OCI-LY3 (cell line): ENCODE measurements around the gene ARHGDIB.

Experiments
- H2AFZ ChIP-seq: fragments of 200-600, 300-600 bp; shearing (Covaris generic); 2 replicates; pipeline ENCODE4 v1.6.0; 2014; ENCODE audit warnings: antibody characterized with exemption, low read depth, low read length
- H3K27ac ChIP-seq: fragments of 200-600, 300-600 bp; sonication (generic); 2 replicates; pipeline ENCODE4 v1.5.1; 2014; ENCODE audit warnings: mild to moderate bottlenecking, low read length, moderate library complexity, mixed read lengths
- H3K27me3 ChIP-seq: fragments of 200-600, 300-600 bp; sonication (generic); 2 replicates; pipeline ENCODE4 v1.6.1; 2014; ENCODE audit warnings: low read depth, low read length, mixed read lengths
- H3K36me3 ChIP-seq: fragments of 200-600, 300-600 bp; sonication (generic); replicated peaks from 2 replicates; pipeline ENCODE3; 2014; ENCODE audit warnings: low read depth, low read length, mixed read lengths
- H3K4me1 ChIP-seq: fragments of 300-600, 200-600 bp; sonication (generic); 2 replicates; pipeline ENCODE4 v1.6.1; 2014; ENCODE audit warnings: low read length, mixed read lengths
- H3K4me2 ChIP-seq: fragments of 200-600, 300-600 bp; sonication (generic); 2 replicates; pipeline ENCODE4 v1.6.1; 2014; ENCODE audit warnings: low read length, mixed read lengths
- H3K4me3 ChIP-seq: fragments of 300-600, 200-600 bp; sonication (generic); 2 replicates; pipeline ENCODE4 v1.5.1; 2014; ENCODE audit warnings: antibody characterized with exemption, mild to moderate bottlenecking, low read length, moderate library complexity
- H3K79me2 ChIP-seq: fragments of 300-600, 200-600 bp; shearing (Covaris generic); 2 replicates; pipeline ENCODE4 v1.6.1; 2014; ENCODE audit warnings: mild to moderate bottlenecking, low read length, mixed read lengths
- H3K9ac ChIP-seq: fragments of 300-600, 200-600 bp; shearing (Covaris generic); 2 replicates; pipeline ENCODE4 v1.6.0; 2014; ENCODE audit warnings: mild to moderate bottlenecking, low read length, moderate library complexity
- H3K9me3 ChIP-seq: fragments of 200-600, 300-600 bp; shearing (Covaris generic); 2 replicates; pipeline ENCODE4 v1.6.1; 2014; ENCODE audit warnings: low read length, mixed read lengths; ENCODE audit not compliant: insufficient read depth
- H4K20me1 ChIP-seq: fragments of 200-600, 300-600 bp; sonication (generic); 2 replicates; pipeline ENCODE4 v1.6.1; 2016; ENCODE audit warnings: low read length, mixed read lengths; ENCODE audit not compliant: insufficient read depth
- EZH2phosphoT487 ChIP-seq: fragments of 200-600 bp; shearing (Covaris generic); IDR thresholded peaks from 2 replicates; pipeline ENCODE4 v1.6.1; 2018; ENCODE audit warnings: antibody characterized with exemption, mixed run types, low read depth
- TF ChIP-seq, protein P1 (sequence below): fragments of 200-600, 300-600 bp; sonication (generic); IDR thresholded peaks from 2 replicates; pipeline ENCODE4 v1.5.1; 2014; ENCODE audit warnings: antibody characterized with exemption, low read length, low read depth

The ARHGDIB gene

DNA sequence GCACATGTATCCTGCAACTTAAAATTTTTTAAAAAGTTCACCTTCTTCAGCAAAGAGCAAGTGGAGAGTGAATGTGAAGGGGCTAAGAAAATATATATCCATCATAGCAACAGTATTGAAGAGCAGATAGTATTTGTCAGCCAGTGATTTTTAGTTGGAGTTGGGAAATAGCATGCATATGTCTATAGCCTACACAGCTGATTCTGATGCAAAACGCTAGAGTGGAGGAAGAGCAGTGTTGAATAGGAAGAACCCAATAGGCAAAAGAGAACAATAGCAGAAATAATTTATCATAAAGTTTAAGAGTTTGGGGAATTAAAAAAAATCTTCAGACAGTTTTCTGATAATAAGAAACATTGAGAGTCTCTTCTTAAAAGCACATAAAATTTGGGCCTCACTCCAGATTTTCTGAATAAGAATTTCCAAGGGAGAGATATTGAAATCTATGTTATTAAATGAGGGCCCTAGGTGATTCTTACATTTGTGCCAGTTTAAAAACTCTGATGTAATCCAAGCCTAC, 23.4 kb upstream of the ARHGDIB start:
- Histone ChIP-seq H4K20me1 (no peaks in the 10 kb centered on the region), H3K4me3 (no peak overlapping the region), H3K27me3 (no peaks in the 10 kb centered on the region), H3K4me1 (peaks cover 38% of the 10 kb centered on the region), H3K79me2 (no peaks in the 10 kb centered on the region), H3K9me3 (no peaks in the 10 kb centered on the region), H3K27ac (no peak overlapping the region), H3K4me2 (no peak overlapping the region), H3K36me3 (no peaks in the 10 kb centered on the region), H3K9ac (no peak overlapping the region), H2AFZ (no peak overlapping the region)
- TF ChIP-seq EZH2phosphoT487: no peak
- TF ChIP-seq, protein P1, sequence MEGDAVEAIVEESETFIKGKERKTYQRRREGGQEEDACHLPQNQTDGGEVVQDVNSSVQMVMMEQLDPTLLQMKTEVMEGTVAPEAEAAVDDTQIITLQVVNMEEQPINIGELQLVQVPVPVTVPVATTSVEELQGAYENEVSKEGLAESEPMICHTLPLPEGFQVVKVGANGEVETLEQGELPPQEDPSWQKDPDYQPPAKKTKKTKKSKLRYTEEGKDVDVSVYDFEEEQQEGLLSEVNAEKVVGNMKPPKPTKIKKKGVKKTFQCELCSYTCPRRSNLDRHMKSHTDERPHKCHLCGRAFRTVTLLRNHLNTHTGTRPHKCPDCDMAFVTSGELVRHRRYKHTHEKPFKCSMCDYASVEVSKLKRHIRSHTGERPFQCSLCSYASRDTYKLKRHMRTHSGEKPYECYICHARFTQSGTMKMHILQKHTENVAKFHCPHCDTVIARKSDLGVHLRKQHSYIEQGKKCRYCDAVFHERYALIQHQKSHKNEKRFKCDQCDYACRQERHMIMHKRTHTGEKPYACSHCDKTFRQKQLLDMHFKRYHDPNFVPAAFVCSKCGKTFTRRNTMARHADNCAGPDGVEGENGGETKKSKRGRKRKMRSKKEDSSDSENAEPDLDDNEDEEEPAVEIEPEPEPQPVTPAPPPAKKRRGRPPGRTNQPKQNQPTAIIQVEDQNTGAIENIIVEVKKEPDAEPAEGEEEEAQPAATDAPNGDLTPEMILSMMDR: no peak

DNA sequence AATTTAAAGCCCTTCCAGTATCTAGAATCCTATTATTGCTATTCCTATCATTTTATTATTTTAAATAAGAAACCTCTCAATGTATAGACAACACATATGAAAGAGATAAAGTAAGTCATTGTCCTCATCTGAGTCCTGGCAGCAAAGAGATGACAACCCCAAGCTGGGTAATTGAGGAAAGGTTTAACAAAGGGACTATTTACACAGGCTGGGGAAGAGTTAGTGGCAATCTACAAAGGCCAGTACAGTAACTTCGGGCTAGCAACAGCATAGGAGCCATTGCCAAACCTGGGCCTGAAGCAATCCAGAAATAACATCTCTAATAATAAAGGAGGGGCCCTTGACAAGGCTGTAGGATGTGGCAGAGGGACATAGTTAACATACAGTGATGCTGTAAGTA, 22.6 kb upstream of the ARHGDIB start:
- no peaks in the 10 kb centered on the region for H3K36me3 ChIP-seq
- no peaks in the 10 kb centered on the region for H3K9me3 ChIP-seq
- TF ChIP-seq, protein P1: no peak
- no peak for TF ChIP-seq EZH2phosphoT487
- no peaks in the 10 kb centered on the region for H3K79me2 ChIP-seq
- no peak overlapping the region for H3K4me3 ChIP-seq
- no peaks in the 10 kb centered on the region for H4K20me1 ChIP-seq
- no peak overlapping the region for H2AFZ ChIP-seq
- no peak overlapping the region for H3K27ac ChIP-seq
- no peak overlapping the region for H3K9ac ChIP-seq
- H3K4me1 ChIP-seq: peaks cover 42% of the 10 kb centered on the region
- H3K27me3 ChIP-seq: no peaks in the 10 kb centered on the region
- H3K4me2 ChIP-seq: no peak overlapping the region

DNA sequence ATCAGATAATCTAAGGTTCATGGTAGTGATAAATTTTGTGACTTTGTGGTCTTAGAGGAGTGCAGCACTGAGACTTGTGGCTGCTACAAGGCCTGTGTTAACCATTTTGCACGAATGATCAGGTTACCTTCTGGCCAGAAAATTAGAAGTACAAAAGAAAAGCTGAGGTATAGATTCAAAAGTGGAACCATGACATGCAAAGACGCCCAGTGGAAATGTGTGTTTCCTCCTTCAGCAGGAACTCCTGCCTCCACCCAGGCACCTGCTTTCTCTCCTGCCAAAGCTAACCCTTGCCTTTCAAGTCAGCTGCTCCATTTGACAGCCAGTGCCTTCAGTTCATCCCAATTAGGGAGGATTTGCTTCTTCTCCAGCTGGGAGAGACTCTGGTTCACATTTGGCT, 21.6 kb upstream of the ARHGDIB start:
- Histone ChIP-seq H3K9ac (no peak overlapping the region), H3K27ac (no peak overlapping the region), H3K4me2 (peak overlapping the region; percentile 38), H3K4me3 (no peak overlapping the region), H3K9me3 (no peaks in the 10 kb centered on the region), H3K36me3 (no peaks in the 10 kb centered on the region), H2AFZ (peak overlapping the region; percentile 49), H3K79me2 (no peaks in the 10 kb centered on the region), H3K27me3 (no peaks in the 10 kb centered on the region), H4K20me1 (no peaks in the 10 kb centered on the region), H3K4me1 (peaks cover 39% of the 10 kb centered on the region)
- TF ChIP-seq, protein P1: no peak
- no peak for TF ChIP-seq EZH2phosphoT487

DNA sequence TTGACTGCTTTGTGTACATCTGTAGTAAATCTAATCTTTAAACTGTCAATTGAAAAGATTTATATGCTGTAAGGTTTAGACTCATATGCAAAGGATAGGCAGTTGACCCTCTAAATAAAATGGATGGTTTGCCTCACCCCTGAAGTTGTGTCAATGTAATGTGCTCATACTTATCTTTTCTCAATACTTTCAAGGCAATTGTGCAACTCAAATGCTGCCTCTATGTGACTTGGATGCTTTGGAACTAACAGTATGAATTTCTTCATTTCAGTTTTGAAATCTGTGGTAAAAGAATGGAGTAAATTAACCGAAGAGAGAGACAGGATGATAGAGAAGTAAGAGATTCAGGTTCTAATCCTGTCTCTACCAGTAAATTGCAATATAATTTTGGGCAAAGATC, 21.2 kb upstream of the ARHGDIB start:
- H3K4me1 ChIP-seq: peaks cover 35% of the 10 kb centered on the region
- no peak for TF ChIP-seq EZH2phosphoT487
- H4K20me1 ChIP-seq: no peaks in the 10 kb centered on the region
- H3K4me3 ChIP-seq: no peak overlapping the region
- no peaks in the 10 kb centered on the region for H3K79me2 ChIP-seq
- H3K27ac ChIP-seq: no peak overlapping the region
- no peak overlapping the region for H3K9ac ChIP-seq
- H3K27me3 ChIP-seq: no peaks in the 10 kb centered on the region
- H2AFZ ChIP-seq: peak overlapping the region; percentile 49
- peak overlapping the region; percentile 38 for H3K4me2 ChIP-seq
- no peaks in the 10 kb centered on the region for H3K9me3 ChIP-seq
- H3K36me3 ChIP-seq: no peaks in the 10 kb centered on the region

DNA sequence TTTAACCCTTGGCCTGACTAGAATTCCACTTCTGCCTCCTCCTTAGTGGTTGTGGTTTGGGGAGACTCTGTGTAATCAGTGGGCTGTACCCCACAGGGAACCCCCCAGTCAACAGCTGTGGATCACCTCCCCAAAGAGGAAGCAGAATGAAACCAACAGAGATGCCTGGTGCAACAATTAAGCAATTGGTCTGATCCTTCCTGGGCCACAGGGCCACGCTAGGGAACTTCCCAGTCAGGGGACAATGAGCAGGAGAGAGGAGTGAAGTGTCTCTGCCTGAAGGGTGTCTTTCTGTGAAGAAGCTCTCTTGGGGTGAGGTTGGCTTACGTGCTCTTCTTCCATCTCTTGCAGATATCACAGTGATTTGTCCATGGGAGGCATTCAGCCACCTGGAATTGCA, 19.6 kb upstream of the ARHGDIB start:
- no peaks in the 10 kb centered on the region for H3K36me3 ChIP-seq
- peak overlapping the region; percentile 50; the same call in 1 of the 2 replicates for H2AFZ ChIP-seq
- no peak overlapping the region for H3K9ac ChIP-seq
- no peaks in the 10 kb centered on the region for H4K20me1 ChIP-seq
- no peaks in the 10 kb centered on the region for H3K79me2 ChIP-seq
- H3K27me3 ChIP-seq: no peaks in the 10 kb centered on the region
- TF ChIP-seq, protein P1: no peak
- no peak for TF ChIP-seq EZH2phosphoT487
- peaks cover 35% of the 10 kb centered on the region for H3K4me1 ChIP-seq
- no peak overlapping the region for H3K27ac ChIP-seq
- H3K4me2 ChIP-seq: peak overlapping the region; percentile 37
- H3K4me3 ChIP-seq: no peak overlapping the region
- H3K9me3 ChIP-seq: no peaks in the 10 kb centered on the region
